HAP-1 (cell line): ENCODE results near the gene ASB6.
"Not testable (repeated sequence)": the region's sequence is repeated elsewhere in the genome, so short reads cannot be mapped to it uniquely, and the experiment has no call there.

Source experiments
- DNase-seq, 2 experiments: peaks; one replicate each; pipeline ENCODE4 v3.0.0-alpha.2; 2016 to 2020; ENCODE audit warnings: low spot score in 2 of 2
- H3K27me3 ChIP-seq: fragments of 250-450 bp; sonication (Bioruptor Pico); 2 replicates; pipeline ENCODE4 v1.5.1; 2020; ENCODE audit warnings: low read depth, mild to moderate bottlenecking, moderate library complexity
- H3K36me3 ChIP-seq: fragments of 250-450 bp; sonication (Bioruptor Pico); replicated peaks from 2 replicates; pipeline ENCODE4 v1.5.1; 2020; ENCODE audit warnings: mild to moderate bottlenecking
- H3K4me1 ChIP-seq: fragments of 250-450 bp; sonication (Bioruptor Pico); 2 replicates; pipeline ENCODE4 v1.5.1; 2020; ENCODE audit warnings: mild to moderate bottlenecking
- H3K4me3 ChIP-seq: fragments of 250-450 bp; sonication (Bioruptor Pico); 2 replicates; pipeline ENCODE4 v1.5.1; 2020; ENCODE audit warnings: mild to moderate bottlenecking, moderate library complexity
- H3K9me3 ChIP-seq: fragments of 250-450 bp; sonication (Bioruptor Pico); 2 replicates; pipeline ENCODE4 v1.5.1; 2020; ENCODE audit warnings: mild to moderate bottlenecking, moderate library complexity
- in situ Hi-C: fragments of 300-500 bp; cut with MboI; formaldehyde crosslinking; loops from 3 replicates; pipeline ENCODE4 v1.14.3; 2020; ENCODE audit warnings: low sequenced_read_pairs, inconsistent platforms, mixed read lengths

ASB6 gene

DNA sequence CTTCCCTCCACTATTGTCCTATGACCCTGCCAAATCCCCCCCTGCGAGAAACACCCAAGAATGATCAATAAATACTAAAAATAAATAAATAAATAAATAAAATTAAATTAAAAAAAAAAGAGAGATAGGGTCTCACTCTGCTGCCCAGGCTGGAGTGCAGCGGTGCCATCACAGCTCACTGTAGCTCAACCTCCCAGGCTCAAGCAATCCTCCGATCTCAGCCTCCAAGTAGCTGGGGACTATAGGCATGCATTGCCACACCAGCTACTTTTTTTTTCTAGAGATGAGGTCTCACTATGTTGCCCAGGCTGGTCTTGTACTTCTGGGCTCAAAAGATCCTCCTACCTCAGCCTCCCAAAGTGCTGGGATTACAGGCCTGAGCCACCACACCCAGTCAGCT lies 20.3 kb upstream of the ASB6 start:
- DNase-seq, in situ Hi-C loops, H3K27me3 ChIP-seq, H3K36me3 ChIP-seq, H3K4me1 ChIP-seq, H3K4me3 ChIP-seq, H3K9me3 ChIP-seq: not testable (repeated sequence)

DNA sequence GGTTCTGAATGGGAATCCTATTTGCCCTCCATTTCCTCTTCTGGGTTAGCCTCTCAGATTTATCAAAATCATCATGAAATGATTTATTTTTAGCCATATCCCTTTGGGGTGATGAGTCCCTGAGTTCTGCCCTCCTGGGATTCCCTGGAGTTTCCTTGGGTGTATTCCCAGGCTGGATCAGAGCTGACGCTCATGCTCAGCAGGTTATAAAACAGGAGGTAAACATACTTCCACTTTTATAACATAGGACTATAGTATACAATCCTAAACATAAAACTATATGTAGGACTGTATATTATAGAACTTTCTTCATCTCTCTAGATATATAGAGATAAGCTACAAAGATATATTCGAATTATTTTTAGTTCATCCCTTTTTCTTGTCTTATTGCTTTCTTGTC lies 19.1 kb upstream of the ASB6 start:
- Histone ChIP-seq H3K36me3 (no peaks in the 10 kb centered on the region), H3K27me3 (no peaks in the 10 kb centered on the region), H3K4me1 (no peaks in the 10 kb centered on the region), H3K4me3 (no peak overlapping the region), H3K9me3 (no peaks in the 10 kb centered on the region)
- DNase-seq, result no peak
- in situ Hi-C loops, result no loop called here

DNA sequence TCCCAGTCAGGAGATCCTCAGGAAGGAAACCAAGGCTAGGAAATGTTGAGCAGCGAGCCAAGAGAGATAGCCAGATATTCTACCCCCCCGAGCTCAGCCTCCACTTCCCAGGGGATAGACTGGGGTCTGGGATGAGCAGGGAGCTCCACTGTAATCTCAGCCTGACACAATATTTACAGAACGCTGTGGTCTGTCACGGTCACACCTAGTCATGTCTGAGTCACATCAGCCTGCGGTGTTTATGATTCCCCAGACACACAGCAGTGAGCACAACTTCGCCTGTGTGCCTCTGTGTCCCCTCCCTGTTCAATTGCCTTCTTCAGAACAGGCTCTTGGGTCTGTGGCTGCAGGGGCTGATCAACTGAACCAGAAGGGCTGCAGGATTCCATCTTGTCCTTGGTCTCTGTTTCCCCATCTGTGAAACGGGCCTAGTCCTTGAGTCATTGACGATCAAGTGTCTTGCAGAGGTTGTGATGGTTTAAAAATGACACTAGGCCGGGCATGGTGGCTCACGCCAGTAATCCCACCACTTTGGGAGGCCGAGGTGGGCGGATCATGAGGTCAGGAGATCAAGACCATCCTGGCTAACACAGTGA lies 14.9 kb upstream of the ASB6 start:
- H3K36me3 ChIP-seq, result no peaks in the 10 kb centered on the region
- in situ Hi-C loops, result no loop called here
- DNase-seq, result no peak

DNA sequence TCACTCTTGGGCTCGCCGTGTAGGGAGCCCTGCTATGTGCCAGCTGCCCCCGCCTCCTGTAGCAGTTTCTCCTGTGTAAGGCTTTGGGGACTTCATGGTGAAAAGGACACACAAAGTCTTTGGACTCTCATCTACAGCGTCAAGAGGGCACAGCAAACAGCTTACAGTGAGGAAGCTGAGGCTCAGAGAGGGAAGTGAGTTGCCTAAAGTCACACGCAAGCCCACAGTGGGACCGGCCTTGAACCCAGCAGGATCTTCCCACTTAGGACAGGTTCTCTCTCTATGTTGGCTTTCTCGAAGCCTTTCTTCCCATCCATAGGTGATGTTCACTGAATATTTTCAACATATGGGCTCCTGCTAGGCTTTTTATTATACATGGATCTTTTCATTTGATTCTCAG lies 13.7 kb upstream of the ASB6 start:
- H3K36me3 ChIP-seq, result no peaks in the 10 kb centered on the region
- no peaks in the 10 kb centered on the region for H3K4me1 ChIP-seq
- no peaks in the 10 kb centered on the region for H3K9me3 ChIP-seq
- no peak overlapping the region for H3K4me3 ChIP-seq
- no peak for DNase-seq
- no peaks in the 10 kb centered on the region for H3K27me3 ChIP-seq
- in situ Hi-C loops, result no loop called here

More for the DNA sequence above, 14.9 kb upstream of the ASB6 start:
- Histone ChIP-seq H3K27me3 (no peaks in the 10 kb centered on the region), H3K9me3 (no peaks in the 10 kb centered on the region), H3K4me3 (no peak overlapping the region), H3K4me1 (no peaks in the 10 kb centered on the region)

DNA sequence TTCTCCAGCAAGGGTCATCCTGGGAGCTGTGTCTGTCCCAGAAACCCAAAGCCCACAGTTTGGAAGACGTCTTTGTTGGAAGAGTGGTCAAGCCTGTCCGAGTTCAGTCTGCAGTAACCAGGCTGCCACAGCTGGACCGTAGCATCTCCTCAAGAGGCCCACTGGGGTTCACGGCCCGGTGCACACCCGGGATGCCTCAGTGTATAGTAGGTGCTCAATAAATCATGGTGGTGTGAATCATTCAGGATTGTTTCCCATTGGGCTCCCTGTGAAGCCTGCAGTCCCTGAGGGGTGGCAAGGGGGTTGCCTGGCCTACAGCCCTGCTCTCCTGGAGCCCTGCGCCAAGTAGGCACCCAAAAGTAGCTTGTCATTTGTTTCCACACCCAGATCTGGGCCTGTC lies 13.2 kb upstream of the ASB6 start:
- Histone ChIP-seq H3K36me3 (no peaks in the 10 kb centered on the region), H3K4me1 (no peaks in the 10 kb centered on the region), H3K9me3 (no peaks in the 10 kb centered on the region), H3K27me3 (no peaks in the 10 kb centered on the region), H3K4me3 (no peak overlapping the region)
- DNase-seq, result no peak
- in situ Hi-C loops, result no loop called here

DNA sequence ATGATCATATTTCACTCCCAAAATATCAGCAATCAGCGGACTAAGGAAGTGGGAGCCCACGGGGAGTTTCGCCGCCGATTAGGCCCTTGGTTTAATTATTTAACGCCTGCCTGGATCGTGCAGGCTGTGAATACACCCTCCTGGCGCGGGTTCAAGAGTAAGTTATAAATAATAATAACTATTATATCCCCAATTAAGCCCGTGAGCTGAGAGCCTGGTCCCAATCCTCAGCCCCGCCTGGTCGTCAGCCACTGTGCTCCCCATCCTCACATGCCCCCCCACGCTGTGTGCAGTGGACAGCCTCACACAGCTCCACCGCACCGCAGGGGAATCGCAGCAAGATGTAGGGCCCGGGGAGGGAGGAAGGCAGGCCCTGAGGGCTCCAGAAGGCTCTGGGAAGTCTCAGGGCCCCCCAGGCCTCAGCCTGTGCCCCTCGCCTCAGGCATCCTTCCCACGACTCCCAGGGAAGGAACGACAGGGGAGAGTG lies 12.6 kb upstream of the ASB6 start:
- no peaks in the 10 kb centered on the region for H3K36me3 ChIP-seq
- H3K4me1 ChIP-seq, result no peaks in the 10 kb centered on the region
- H3K9me3 ChIP-seq, result no peaks in the 10 kb centered on the region
- no peaks in the 10 kb centered on the region for H3K27me3 ChIP-seq
- no peak overlapping the region for H3K4me3 ChIP-seq
- in situ Hi-C loops, result no loop called here
- DNase-seq, result no peak

DNA sequence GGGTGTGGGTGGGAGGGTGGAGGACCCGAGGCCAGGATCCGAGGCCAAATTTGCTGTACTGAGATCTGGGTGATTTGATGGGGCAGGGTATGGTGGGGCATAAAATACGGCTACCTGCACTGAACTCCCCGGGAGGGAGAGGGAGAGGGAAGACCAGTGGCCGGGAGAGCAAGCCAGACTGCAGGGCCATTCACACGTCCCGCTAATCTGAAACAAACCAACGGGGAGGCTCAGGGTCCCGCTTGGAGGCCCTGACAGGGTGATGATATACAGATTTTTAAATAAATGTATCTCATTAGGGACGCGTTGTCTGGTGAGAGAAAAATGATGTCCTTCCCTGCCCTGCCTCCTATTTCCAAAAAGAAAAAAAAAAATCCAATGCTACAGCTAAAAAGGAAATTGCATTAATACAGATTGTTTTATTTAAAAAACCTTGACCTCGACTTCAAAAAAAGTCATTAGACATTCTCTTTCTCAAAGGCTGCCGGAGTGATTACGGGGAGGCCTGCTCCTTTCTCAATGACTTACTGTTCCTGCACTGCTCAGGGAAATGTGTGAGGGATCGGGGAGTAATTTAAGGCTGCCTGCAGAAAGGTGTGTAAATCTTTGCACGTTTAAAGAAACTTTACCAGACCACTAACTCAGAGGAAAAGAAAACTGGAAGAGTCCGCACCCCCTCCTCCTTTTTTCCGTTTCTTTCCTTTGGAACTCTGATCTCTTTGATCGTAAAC lies 12.0 kb upstream of the ASB6 start:
- H3K9me3 ChIP-seq, result no peaks in the 10 kb centered on the region
- no peaks in the 10 kb centered on the region for H3K27me3 ChIP-seq
- no peaks in the 10 kb centered on the region for H3K36me3 ChIP-seq
- no peak for DNase-seq
- in situ Hi-C loops, result no loop called here
- no peaks in the 10 kb centered on the region for H3K4me1 ChIP-seq
- no peak overlapping the region for H3K4me3 ChIP-seq

DNA sequence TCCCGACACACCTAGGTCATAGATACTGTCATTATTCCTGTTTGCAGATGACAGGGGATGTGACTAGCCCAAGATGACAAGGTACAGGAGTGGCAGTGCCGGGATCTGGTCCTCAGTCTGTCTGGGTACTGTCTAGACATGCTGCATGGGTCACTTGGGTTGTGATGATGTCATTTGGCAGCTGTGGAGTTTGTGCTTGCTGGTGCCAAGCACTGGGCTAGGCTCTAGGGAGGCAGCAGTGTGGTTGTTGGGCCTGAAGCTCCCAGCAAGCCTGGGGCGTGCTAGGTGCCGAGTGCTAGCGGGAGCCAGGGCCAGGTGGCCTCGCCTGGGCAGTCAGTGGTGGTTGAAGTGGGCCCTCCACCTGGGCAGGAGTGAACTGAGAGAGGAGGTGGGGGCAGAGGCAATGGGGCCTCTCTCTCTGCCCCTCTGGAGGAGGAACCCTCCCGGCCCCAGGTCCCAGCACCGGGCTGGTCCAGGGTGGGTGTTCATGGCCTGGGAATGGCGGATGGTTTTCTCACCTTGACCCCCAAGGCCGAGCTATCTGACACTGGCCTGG lies 8.8 kb upstream of the ASB6 start:
- Histone ChIP-seq H3K4me1 (no peaks in the 10 kb centered on the region), H3K36me3 (no peaks in the 10 kb centered on the region), H3K4me3 (no peak overlapping the region), H3K27me3 (no peaks in the 10 kb centered on the region), H3K9me3 (no peaks in the 10 kb centered on the region)
- no peak for DNase-seq
- in situ Hi-C loops, result no loop called here

DNA sequence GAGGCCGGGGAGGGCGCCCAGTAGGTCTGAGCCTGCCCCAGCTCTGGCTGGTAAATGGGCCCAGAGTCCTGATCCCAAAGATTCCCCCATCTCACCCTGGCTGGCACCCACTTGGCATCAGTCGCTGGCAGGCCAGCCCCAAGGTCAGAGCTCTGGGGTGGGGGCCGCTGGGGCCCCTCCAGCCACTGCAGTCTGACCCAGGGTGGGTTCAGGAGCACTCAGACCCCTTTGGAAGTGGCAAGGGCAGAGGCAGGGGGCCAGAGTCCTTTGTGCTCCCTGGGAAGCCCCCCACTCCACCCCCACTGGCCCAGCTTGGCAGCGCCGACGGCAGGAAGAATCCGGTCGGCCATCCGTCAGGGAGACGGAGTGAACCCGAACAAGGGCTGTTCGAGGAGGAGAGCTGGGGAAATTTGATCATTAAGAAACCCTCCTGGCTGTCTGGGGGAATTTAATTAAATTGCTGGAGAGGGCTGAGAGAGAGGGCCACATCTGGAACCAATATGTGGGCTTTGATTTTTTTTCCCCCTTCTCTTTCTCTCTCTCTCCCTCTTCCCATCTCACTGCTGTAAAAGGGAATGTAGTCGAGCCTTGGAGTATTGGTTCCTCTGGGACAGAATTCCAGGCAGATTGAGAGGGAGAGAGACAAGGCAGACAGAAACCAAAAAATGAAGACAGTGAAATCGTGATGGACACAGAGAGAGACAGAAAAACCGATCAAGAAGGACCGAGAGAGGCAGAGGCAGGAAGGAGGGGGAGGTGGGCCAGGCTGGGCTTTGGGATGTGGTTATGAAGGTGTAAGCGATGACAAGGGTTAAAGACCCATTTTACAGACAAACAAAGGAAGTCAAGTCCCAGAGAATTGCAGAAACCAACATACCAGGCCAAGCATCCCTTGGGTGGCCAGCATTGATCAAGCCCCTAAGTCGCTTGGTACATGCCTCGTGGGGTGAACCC lies 8.1 kb upstream of the ASB6 start:
- DNase-seq, result no peak
- Histone ChIP-seq H3K9me3 (no peaks in the 10 kb centered on the region), H3K36me3 (no peaks in the 10 kb centered on the region), H3K4me3 (no peak overlapping the region), H3K4me1 (no peaks in the 10 kb centered on the region), H3K27me3 (no peaks in the 10 kb centered on the region)
- in situ Hi-C loops, result no loop called here

DNA sequence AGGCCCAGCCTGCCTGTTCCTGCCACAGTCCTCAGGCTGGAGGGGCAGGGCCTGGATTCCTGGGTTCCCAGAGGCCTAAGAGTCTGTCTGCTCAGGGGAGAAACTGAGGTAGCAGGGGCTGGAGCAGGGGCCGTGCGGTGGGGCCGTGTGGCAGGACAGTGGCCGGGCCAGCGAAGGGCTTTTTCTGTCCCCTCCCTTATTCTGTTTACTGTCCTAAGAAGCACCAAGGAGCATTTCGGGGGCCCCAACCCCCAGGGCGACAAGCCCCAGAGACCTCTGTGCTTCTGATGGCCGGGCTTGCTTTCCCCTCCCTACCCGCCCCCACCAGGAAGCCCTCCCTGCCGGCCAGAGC lies 6.8 kb upstream of the ASB6 start:
- Histone ChIP-seq H3K9me3 (no peaks in the 10 kb centered on the region), H3K36me3 (no peaks in the 10 kb centered on the region), H3K4me3 (no peak overlapping the region), H3K27me3 (no peaks in the 10 kb centered on the region), H3K4me1 (no peaks in the 10 kb centered on the region)
- in situ Hi-C loops, result no loop called here
- DNase-seq, result no peak

DNA sequence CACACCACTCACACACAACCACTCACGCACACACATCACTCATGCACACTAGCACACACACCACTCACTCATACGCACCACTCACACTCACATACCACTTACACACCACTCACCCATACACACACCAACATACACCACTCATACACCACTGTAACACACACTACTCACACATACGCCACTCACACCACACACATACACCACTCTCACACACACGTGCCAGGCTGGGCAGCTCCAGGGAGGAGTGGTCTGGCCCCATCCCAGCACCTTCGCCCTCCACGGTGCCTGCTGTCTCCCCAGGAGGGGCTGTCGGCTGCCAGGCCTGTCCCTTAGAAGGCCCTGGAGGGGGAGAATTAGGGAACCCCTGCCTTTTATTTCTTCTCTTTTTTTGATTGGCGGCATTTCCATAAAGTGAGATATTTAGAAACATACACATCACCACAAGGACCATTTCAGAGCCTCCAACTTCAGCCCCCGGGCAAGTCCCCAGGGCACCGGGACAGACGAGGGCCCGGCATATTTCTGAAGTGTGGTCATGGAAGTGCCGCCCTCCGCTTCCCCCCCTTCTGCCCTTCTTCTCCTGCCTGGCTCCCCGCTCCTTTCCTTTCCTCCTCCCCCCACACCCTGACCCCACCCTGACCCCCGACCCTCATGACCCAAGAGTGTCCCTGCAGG lies 6.3 kb upstream of the ASB6 start:
- no peaks in the 10 kb centered on the region for H3K36me3 ChIP-seq
- in situ Hi-C loops, result no loop called here
- no peak overlapping the region for H3K4me3 ChIP-seq
- H3K9me3 ChIP-seq, result no peaks in the 10 kb centered on the region
- no peaks in the 10 kb centered on the region for H3K27me3 ChIP-seq
- no peaks in the 10 kb centered on the region for H3K4me1 ChIP-seq
- no peak for DNase-seq

DNA sequence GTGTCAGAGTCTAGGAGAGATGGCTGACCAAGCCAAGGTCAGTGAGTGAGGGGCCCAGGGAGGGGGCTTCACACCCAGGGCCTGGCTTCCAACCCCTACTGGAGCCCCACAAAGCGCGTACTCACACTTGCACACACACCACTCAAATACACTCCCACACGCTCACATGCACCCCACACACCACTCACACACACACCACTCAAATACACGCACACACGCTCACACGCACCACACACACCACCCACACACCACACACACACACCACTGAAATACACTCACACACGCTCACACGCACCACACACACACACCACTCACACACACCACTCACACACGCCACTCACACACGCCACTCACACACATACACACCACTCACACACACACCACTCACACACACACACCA lies 5.7 kb upstream of the ASB6 start:
- Histone ChIP-seq H3K27me3 (no peaks in the 10 kb centered on the region), H3K36me3 (no peaks in the 10 kb centered on the region), H3K4me3 (no peak overlapping the region), H3K4me1 (no peaks in the 10 kb centered on the region), H3K9me3 (no peaks in the 10 kb centered on the region)
- no peak for DNase-seq
- in situ Hi-C loops, result no loop called here

DNA sequence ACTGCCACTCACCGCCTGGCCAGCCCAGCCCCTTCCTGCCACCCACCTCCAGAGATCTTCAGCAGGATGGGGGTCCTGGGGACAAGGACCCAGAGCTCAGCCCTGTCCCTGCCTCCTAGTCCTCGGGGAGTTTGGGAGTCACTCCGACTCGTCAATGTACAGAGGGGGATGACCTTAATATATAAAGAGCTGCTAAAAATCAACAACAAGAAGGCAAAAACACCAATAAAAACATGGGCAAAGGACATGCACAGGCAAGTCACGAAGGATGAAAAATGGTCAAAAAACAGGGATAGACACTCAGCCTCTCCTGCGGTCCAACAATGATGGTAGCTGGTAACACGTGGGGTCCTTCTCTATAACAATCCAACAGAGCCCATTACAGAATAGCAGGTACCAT lies 4.7 kb upstream of the ASB6 start:
- Histone ChIP-seq H3K4me1 (no peaks in the 10 kb centered on the region), H3K9me3 (no peaks in the 10 kb centered on the region), H3K4me3 (no peak overlapping the region), H3K36me3 (no peaks in the 10 kb centered on the region), H3K27me3 (no peaks in the 10 kb centered on the region)
- in situ Hi-C loops, result no loop called here
- DNase-seq, result no peak
